H9 (cell line): ENCODE measurements around the gene GMPR. TPM values are rescaled to one million over a fixed set of nuclear protein-coding genes. Genes with fewer than 3 reads are reported as not detected.

Experiments
- DNase-seq: peaks from one replicate; pipeline ENCODE4 v3.0.0-alpha.2; 2017
- H2AFZ ChIP-seq: one replicate; pipeline ENCODE4 v1.6.1; 2013; ENCODE audit warnings: mild to moderate bottlenecking, low read length, control low read depth, moderate library complexity
- H2AK5ac ChIP-seq: 2 replicates; pipeline ENCODE4 v1.6.1; 2013; ENCODE audit warnings: low read length, control low read depth, mixed read lengths; ENCODE audit not compliant: insufficient read length
- H2BK120ac ChIP-seq: one replicate; pipeline ENCODE4 v1.6.1; 2013; ENCODE audit warnings: low read depth, mild to moderate bottlenecking, low read length, control low read depth, inconsistent platforms; ENCODE audit not compliant: poor library complexity, severe bottlenecking
- H2BK12ac ChIP-seq: 2 replicates; pipeline ENCODE4 v1.6.1; 2013; ENCODE audit warnings: low read length, control low read depth, mixed read lengths, low read depth; ENCODE audit not compliant: insufficient read length
- H2BK15ac ChIP-seq: 2 replicates; pipeline ENCODE4 v1.6.1; 2013; ENCODE audit warnings: low read depth, low read length, control low read depth
- H2BK20ac ChIP-seq: one replicate; pipeline ENCODE4 v1.6.1; 2013; ENCODE audit warnings: low read depth, mild to moderate bottlenecking, low read length, control low read depth, inconsistent platforms; ENCODE audit not compliant: poor library complexity, severe bottlenecking
- H2BK5ac ChIP-seq: 2 replicates; pipeline ENCODE4 v1.6.1; 2013; ENCODE audit warnings: low read length, control low read depth, mixed read lengths; ENCODE audit not compliant: insufficient read length
- H3K14ac ChIP-seq: 2 replicates; pipeline ENCODE4 v1.6.1; 2013; ENCODE audit warnings: low read length, control low read depth; ENCODE audit not compliant: insufficient read depth
- H3K18ac ChIP-seq: 2 replicates; pipeline ENCODE4 v1.6.1; 2013; ENCODE audit warnings: low read depth, mild to moderate bottlenecking, mixed read lengths, low read length, control low read depth; ENCODE audit not compliant: insufficient read length
- H3K23ac ChIP-seq: 2 replicates; pipeline ENCODE4 v1.6.1; 2013; ENCODE audit warnings: low read length, control low read depth, mixed read lengths, low read depth; ENCODE audit not compliant: insufficient read length
- H3K23me2 ChIP-seq: 2 replicates; pipeline ENCODE4 v1.6.1; 2013; ENCODE audit warnings: low read depth, mild to moderate bottlenecking, mixed read lengths, low read length, control low read depth; ENCODE audit not compliant: insufficient read length, poor library complexity, severe bottlenecking
- H3K27ac ChIP-seq: 2 replicates; pipeline ENCODE4 v1.5.1; 2013; ENCODE audit warnings: low read length, control low read depth, mixed read lengths, low read depth; ENCODE audit not compliant: insufficient read length
- H3K27me3 ChIP-seq: 2 replicates; pipeline ENCODE4 v1.6.1; 2013; ENCODE audit warnings: low read length, control low read depth, inconsistent platforms; ENCODE audit not compliant: insufficient read depth
- H3K4ac ChIP-seq: 2 replicates; pipeline ENCODE4 v1.6.1; 2013; ENCODE audit warnings: low read depth, mild to moderate bottlenecking, control low read depth, inconsistent platforms, low read length, moderate library complexity
- H3K4me1 ChIP-seq: 2 replicates; pipeline ENCODE4 v1.6.1; 2013; ENCODE audit warnings: low read length, control low read depth, inconsistent platforms; ENCODE audit not compliant: insufficient read depth
- H3K4me2 ChIP-seq: 2 replicates; pipeline ENCODE4 v1.6.1; 2013; ENCODE audit warnings: low read length, control low read depth, mixed read lengths; ENCODE audit not compliant: insufficient read length, insufficient read depth
- H3K56ac ChIP-seq: 2 replicates; pipeline ENCODE4 v1.6.1; 2013; ENCODE audit warnings: low read depth, mild to moderate bottlenecking, mixed read lengths, low read length, control low read depth; ENCODE audit not compliant: insufficient read length
- H3K79me1 ChIP-seq: 2 replicates; pipeline ENCODE4 v1.6.1; 2013; ENCODE audit warnings: low read depth, mild to moderate bottlenecking, moderate library complexity, low read length, control low read depth, inconsistent platforms; ENCODE audit not compliant: insufficient read depth, poor library complexity, severe bottlenecking
- H3K79me2 ChIP-seq: 2 replicates; pipeline ENCODE4 v1.6.1; 2013; ENCODE audit warnings: low read length, control low read depth, inconsistent platforms; ENCODE audit not compliant: insufficient read depth
- H3K9ac ChIP-seq: 2 replicates; pipeline ENCODE4 v1.6.1; 2013; ENCODE audit warnings: low read length, control low read depth, mixed read lengths; ENCODE audit not compliant: insufficient read length; ENCODE audit errors: extremely low read depth
- H3K9me3 ChIP-seq: one replicate; pipeline ENCODE4 v1.6.1; 2013; ENCODE audit warnings: low read depth, low read length, inconsistent platforms; ENCODE audit not compliant: control insufficient read depth
- H3T11ph ChIP-seq: one replicate; pipeline ENCODE4 v1.6.1; 2013; ENCODE audit warnings: mild to moderate bottlenecking, low read length, control low read depth, inconsistent platforms
- H4K20me1 ChIP-seq: one replicate; pipeline ENCODE4 v1.6.1; 2013; ENCODE audit not compliant: control insufficient read depth, insufficient read length, insufficient read depth
- H4K5ac ChIP-seq: 2 replicates; pipeline ENCODE4 v1.6.1; 2013; ENCODE audit warnings: low read depth, mild to moderate bottlenecking, mixed read lengths, low read length, control low read depth; ENCODE audit not compliant: insufficient read length
- H4K8ac ChIP-seq: replicated peaks from 2 replicates; pipeline ENCODE4 v1.6.1; 2013; ENCODE audit warnings: low read length, control low read depth, mixed read lengths, low read depth; ENCODE audit not compliant: insufficient read length
- H4K91ac ChIP-seq: 2 replicates; pipeline ENCODE4 v1.6.1; 2013; ENCODE audit warnings: low read depth, mild to moderate bottlenecking, moderate library complexity, mixed read lengths, low read length, control low read depth; ENCODE audit not compliant: insufficient read length
- H3K27ac Mint-ChIP-seq, 3 experiments: 2 replicates in 2 of 3; 3 replicates in 1 of 3; pipeline ENCODE4 v1.8.0; 2020 to 2021; ENCODE audit warnings: mixed read lengths in 3 of 3, mild to moderate bottlenecking in 1 of 3, moderate library complexity in 1 of 3
- H3K27me3 Mint-ChIP-seq: 2 replicates; pipeline ENCODE4 v1.8.0; 2021; ENCODE audit warnings: low read depth, mild to moderate bottlenecking, moderate library complexity, mixed read lengths
- H3K36me3 Mint-ChIP-seq, 3 experiments: 2 replicates in 2 of 3; 3 replicates in 1 of 3; pipeline ENCODE4 v1.8.0; 2020 to 2021; ENCODE audit warnings: low read depth in 3 of 3, mixed read lengths in 3 of 3; ENCODE audit not compliant: insufficient read depth in 1 of 3
- H3K4me1 Mint-ChIP-seq, 2 experiments: 2 replicates each; pipeline ENCODE4 v1.8.0; 2020; ENCODE audit warnings: mixed read lengths in 2 of 2
- H3K4me3 Mint-ChIP-seq, 2 experiments: 2 replicates in 1 of 2; 3 replicates in 1 of 2; pipeline ENCODE4 v1.8.0; 2020 to 2021; ENCODE audit warnings: mild to moderate bottlenecking in 2 of 2, mixed read lengths in 2 of 2, moderate library complexity in 1 of 2
- H3K9me3 Mint-ChIP-seq, 2 experiments: 2 replicates in 1 of 2; 3 replicates in 1 of 2; pipeline ENCODE4 v1.8.0; 2020; ENCODE audit warnings: mild to moderate bottlenecking in 2 of 2, mixed read lengths in 2 of 2, moderate library complexity in 1 of 2
- CTCF ChIP-seq: fragments of 200-600 bp; sonication (generic); conservative IDR thresholded peaks from 3 replicates; pipeline ENCODE4 v1.8.0; 2021; ENCODE audit warnings: antibody characterized with exemption, mild to moderate bottlenecking
- WGBS: extraction: QIAGEN DNeasy Blood & Tissue Kit; methylation state at CpG from one replicate; pipeline ENCODE4 v1.1.7; 2013; ENCODE audit warnings: missing lambda C conversion rate, low lambda C conversion rate, mixed read lengths; ENCODE audit not compliant: insufficient read length; ENCODE audit errors: extremely low coverage; 5-methylcytosine and 5-hydroxymethylcytosine counted together
- total RNA-seq: library from RNA; stranded (reverse); gene quantifications from 2 replicates; pipeline ENCODE4 v1.2.1, GENCODE V29; 2021

GMPR gene
- total RNA-seq, 1 experiment from 2014 or later = 0.70 TPM

DNA sequence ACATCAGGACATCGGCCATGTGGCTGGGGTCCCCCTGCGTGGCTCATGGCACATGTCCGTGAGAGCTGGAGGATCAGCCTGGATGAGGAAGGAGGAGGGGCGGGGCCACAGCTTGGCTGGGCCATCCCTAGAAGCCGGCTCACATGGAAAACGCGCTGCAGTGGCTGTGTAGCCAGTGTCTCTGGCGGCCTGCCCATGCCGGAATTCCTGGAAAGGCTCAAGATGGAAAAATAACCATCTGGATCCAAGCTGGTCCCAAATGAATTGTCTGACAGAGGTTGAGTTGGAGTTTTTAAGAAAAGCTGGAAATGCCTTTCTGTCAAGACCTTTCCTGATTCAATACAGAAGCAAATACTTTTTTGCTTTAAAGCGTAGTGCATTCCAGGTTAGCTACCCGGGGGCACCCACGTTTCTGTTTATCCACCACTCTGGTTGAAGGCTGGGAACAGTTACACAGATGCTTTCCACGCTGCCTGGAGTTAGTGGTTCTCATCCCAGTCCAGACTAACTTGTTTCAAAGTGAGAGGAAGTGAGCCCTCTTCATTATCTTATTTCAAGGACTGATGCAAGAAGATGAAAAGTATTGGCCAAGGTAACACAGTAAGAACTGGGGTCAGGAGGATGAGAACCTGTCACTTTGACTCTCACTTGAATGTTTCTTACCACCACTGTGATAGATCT, 99.0 kb downstream of the GMPR start:
- no peaks in the 10 kb centered on the region for H3K36me3 Mint-ChIP-seq

More for the DNA sequence above, 99.0 kb downstream of the GMPR start:
- no peak overlapping the region for H3K18ac ChIP-seq
- peaks cover 12% of the 10 kb centered on the region in 2 experiments for H3K4me1 Mint-ChIP-seq
- no peak overlapping the region for H3K56ac ChIP-seq
- no peaks in the 10 kb centered on the region for H4K20me1 ChIP-seq
- H3K27me3 Mint-ChIP-seq = no peaks in the 10 kb centered on the region; the same call in 1 of the 2 replicates
- no peaks in the 10 kb centered on the region for H3K27me3 ChIP-seq
- no peak overlapping the region for H4K5ac ChIP-seq
- H3T11ph ChIP-seq = no peak overlapping the region
- H3K27ac Mint-ChIP-seq = no peak overlapping the region; a peak in 1 of 7 replicates
- no peak overlapping the region for H3K23ac ChIP-seq
- no peaks in the 10 kb centered on the region for H3K4me1 ChIP-seq
- no peaks in the 10 kb centered on the region for H3K79me2 ChIP-seq
- no peak overlapping the region for H2BK120ac ChIP-seq
- WGBS = no CpG with 5 or more reads among the region's 13 CpGs
- no peak overlapping the region for H3K14ac ChIP-seq
- no peak overlapping the region for H3K4me2 ChIP-seq
- no peak overlapping the region for H2AFZ ChIP-seq
- H2BK5ac ChIP-seq = no peak overlapping the region
- no peak for TF ChIP-seq CTCF
- H3K27ac ChIP-seq = no peak overlapping the region
- no peaks in the 10 kb centered on the region for H3K79me1 ChIP-seq
- H2AK5ac ChIP-seq = no peak overlapping the region
- no peak overlapping the region for H4K8ac ChIP-seq
- DNase-seq = no peak
- no peaks in the 10 kb centered on the region for H3K23me2 ChIP-seq
- no peaks in the 10 kb centered on the region for H3K9me3 ChIP-seq
- no peak overlapping the region for H3K4ac ChIP-seq
- no peak overlapping the region for H4K91ac ChIP-seq
- H2BK20ac ChIP-seq = no peak overlapping the region
- no peak overlapping the region for H3K9ac ChIP-seq
- H3K4me3 Mint-ChIP-seq = no peak overlapping the region
- H2BK15ac ChIP-seq = no peak overlapping the region
- no peaks in the 10 kb centered on the region; a peak in 2 of 5 replicates for H3K9me3 Mint-ChIP-seq
- no peak overlapping the region for H2BK12ac ChIP-seq
